ENCODE measurements around the gene PPIL4. TPM values are rescaled to one million over a fixed set of nuclear protein-coding genes. Genes with fewer than 3 reads are reported as not detected.
"Not testable (repeated sequence)": the region's sequence is repeated elsewhere in the genome, so short reads cannot be mapped to it uniquely, and the experiment has no call there.

The PPIL4 gene
- total RNA-seq, 1 donor from 2014 or later = 21.1 TPM

DNA sequence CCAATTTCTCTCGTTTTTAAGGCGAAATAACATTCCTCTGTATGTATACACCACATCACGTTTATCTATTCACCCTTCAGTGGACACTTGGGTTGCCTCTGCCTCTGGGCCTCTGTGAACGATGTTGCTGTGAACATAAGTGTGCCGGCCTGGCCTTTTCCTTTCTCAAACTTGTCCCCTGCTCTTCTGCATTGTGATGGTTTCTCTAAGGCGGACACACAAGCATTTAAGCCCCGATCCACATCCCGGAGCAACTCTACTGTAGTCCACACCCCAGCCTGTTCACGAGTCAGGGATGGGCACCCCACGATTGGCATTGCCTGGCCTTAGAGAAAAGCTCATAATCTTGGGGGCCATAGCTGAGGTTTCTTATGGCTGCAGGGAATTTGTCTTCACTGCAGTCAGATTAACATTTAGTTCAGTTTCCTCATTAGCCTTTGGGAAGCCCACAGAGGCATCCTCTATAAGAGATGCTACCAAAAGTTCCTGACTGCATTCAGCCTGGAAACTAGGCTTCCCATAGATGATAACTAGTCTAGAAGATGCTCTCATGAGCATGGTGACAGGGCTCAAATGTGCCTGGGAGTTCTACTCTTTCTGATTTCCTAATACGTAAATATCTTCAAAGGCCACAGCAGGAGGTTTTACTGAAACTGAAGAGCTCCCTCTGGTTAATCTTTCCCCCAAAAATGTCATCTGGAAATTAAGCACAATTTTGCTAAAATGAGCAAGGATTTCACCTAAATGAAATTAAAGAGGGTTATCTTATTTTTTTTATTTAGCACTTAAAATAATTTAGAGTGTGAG is 61.8 kb downstream of the PPIL4 start:
- no peak for DNase-seq (ENCODE audit: low spot score)

DNA sequence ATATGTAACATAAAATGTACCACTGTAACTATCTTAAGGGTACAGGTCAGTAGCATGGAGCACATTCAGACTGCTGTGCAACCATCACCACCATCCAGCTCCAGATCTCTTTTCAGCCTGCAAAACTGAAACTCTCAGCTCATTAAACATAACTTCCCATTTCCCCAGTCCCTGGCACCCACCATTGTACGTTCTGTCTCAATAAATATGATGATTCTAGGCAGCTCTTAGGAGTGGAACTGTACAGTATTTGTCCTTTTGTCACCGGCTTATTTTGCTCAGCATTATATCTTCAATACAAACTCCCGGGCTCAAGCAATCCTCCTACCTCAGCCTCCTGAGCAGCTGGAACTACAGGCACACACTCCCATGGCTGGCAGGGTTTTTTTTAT is 62.5 kb downstream of the PPIL4 start:
- DNase-seq (ENCODE audit: low spot score) = no peak

DNA sequence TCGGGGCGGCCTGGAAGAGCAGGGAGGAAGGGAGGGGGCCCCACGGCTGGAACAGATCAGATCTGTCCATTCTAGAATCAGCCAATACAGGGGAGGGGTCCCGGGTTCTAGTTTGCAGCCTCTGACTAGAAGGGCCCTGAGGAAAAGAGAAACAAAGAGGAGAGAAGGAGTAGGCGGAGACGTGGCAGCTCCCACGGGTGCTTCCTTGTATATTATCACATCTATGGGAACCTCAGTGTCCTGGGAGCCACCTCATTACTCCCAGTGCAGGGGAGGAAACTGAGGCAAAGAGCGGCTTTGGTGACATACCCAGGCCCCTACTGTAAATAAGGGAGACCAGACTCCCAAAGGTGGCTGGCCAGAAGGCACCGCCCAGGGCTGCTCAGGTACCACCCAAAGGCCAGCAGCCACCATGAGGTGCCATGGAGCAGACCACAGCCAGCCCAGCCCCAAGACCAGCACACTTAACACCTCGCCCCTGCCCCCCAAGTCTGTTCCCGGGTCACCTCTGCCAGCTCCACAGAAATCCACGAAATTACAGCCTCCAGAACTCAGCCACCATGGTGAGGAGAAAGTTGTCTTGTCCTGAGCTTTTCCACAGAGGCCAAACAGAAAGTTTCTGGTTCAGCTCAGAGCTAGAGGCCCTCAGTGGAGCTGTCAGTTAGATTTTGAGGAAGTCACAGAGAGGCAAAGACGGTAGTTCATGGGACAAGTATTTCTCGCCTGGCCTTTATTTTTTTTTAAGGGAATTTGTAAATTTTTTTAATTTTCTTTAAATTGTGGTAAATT is 63.1 kb downstream of the PPIL4 start:
- DNase-seq (ENCODE audit: low spot score) = no peak

DNA sequence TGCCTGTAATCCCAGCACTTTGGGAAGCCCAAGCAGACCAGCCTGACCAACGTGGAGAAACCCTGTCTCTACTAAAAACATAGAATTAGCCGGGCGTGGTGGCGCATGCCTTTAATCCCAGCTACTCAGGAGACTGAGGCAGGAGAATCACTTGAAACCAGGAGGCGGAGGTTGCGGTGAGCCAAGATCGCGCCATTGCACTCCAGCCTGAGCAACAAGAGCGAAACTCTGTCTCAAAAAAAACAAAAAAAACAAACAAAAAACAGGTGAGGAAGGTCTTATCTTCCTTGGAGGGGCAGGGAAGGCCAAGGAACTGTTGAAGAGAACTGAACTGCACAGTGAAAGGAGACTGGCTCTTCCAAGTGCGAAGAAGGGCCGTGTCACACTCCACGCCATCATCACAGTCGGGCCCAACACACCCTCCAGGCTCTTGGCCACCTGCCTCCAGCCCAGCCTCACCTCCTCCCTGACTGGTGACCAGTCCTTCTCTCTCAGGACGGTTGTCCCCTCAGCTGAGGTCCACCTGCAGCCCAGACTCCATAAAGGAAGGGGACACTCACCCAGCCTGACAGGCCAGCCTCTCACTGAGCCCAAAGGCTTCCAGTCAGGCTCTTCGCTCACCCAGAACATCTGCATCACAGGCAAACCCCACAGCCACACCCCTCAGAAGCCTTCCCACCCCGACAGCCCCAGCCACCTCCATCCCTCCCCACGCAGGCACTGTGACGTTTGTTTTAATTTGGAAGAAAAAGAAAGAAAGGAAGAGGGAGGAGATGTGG is 65.2 kb downstream of the PPIL4 start:
- no peak for DNase-seq (ENCODE audit: low spot score)

DNA sequence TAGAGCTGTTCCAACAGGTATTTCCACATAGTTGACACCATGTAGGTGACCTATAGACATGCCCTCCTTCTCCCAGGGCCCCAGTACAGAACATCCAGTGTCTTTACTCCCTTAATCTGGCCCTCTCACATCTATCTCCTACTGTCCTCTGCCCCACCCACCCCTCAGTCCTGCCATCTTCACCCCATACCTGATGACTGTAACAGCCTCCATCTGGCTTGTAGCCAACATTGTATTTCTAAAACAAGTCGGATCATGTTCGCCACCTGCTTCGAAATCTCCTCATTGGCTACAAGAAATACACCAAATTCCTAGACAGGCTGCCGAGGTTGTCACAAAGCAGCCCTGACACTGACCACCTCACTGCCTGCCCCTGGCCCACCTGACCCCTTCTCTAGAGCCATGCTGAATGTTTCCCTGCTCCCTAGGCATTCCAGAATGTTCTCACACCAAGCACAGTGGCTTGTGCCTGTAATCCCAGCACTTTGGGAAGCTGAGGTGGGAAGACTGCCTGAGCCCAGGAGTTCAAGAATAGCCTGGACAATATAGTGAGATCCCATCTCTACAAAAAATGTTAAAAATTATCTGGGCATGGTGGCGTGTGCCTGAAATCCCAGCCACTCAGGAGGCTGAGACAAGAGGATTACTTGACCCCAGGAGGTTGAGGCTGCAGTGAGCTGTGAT is 67.1 kb downstream of the PPIL4 start:
- no peak for DNase-seq (ENCODE audit: low spot score)

DNA sequence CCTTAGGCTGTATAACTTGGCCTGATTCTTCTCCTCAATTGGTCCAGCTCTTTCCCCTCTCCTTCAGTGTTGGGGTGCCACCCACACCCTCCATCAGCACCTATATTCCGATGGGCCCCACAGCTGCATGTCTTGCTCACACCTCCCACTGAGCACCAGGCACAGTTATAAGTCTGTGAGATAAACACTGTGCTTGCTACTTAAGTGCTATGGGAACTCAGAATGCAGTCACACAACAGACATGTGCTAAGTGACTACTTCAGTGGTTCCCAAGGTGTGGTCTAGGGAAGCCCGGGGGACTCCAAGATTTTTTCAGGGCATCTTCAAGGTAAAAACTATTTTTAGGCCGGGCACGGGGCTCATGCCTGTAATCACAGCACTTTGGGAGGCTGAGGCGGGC is 68.3 kb downstream of the PPIL4 start:
- DNase-seq (ENCODE audit: low spot score) = no peak

DNA sequence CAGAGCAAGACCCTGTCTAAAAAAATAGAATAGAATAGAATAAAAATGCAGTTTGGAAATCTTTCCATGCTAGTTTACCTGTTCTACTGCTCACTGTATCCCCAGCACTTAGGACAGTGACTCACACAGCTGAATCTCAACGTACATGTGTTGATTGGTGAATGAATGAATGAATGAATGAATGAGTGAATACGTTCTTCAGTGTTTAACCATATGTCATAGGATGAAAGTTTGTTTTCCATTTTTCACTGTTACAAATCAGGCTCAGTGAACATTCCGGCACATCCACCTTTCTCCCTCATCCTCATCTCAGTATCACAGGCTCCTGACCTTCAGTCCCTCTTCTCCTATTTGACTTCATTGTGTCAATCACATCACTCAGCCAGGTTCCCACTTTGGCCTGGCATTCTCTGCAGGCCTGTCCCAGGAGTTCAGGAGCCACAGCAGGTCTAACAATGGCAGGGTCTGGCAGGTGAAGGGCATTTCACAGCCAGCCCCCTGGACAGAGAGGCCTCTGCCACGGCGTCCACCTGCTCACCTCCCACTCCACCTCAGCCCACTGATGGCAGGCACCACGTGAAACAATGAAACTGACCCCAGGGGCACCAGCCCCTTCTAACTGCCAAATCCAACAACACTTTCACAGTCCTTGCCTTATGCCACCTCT is 68.9 kb downstream of the PPIL4 start:
- DNase-seq (ENCODE audit: low spot score) = no peak

DNA sequence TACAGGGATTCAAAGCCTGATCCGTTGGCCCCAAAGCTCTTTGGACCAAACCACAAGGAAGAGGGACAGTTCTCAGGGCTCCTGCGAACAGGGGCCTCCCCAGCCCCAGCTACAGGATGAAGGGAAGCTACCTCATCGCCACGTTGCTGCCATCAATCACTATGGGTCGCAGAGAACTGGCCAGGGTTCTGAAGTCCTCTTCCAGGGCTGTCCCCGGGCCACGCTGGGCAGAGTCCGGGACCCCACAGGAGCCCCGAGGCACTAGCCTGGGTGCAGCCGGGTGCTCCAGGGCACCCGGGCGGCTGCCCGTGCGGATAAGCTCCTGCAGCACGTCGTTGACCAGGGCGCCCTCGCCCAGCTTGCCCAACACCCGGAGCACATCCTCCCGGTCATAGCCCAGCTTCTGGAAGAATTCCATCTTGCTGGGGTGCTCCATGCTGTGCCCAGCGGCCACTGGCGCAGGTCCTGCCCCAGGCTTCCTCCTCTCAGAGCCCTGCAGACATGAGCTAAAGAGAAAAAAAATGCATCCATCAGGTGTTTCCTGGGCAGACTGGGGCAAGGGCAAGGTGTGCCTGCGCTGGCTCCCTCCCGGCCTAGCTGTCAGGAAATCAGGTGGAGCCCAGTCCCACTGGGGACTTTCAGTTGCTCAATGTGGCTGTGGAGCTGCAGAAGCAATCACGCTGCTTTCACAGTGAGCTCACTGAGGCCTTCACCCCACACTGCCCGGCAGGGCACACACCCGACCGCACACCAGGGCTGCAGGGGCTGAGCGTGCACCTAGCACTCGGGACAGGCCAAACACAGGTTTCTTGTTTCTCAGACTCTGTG is 71.5 kb downstream of the PPIL4 start:
- DNase-seq (ENCODE audit: low spot score) = no peak

DNA sequence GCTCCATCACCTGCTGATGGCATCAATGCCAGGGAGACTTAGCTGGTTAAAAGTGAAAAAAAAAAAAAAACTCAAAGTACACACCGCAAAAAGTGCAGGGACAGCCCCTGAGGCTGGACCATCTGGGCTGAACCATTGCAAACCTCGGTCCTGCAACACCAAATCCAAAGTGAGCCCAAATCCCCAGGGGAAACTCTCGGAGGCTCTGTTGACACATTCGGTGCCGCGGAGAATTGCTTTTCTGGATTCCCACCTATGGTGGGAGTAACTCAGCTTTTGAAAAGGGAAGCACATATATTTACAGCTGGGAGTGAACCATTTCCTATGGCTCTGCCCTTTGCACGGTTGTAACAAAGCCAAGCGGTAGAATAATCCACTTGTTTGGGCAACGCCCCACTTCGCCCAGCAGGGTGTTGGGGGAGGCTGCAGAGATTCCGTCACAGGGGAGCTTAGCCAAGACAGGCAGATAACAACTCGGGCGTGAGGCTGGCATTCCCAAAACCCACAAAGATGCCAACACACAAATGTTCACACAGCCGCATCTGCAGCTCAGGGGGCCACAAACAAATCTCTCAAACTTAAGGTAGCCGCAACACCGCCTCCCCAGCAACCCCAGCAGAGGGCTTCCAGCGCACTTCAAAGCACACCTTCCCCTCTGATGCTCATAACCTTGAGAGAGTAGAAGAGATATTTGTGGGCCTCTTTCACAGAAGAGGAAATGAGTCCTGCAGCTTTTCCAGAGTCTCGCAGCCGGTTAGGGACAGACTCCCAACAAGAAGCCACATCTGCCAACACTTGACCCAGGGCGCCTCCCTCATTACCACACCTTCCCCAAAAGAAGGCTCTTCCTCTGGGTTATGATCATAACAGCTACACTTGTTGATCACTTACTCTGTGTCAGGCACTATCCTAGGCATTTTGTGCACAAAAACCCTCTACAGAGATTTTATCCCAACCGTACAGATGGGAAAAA is 72.5 kb downstream of the PPIL4 start:
- no peak for DNase-seq (ENCODE audit: low spot score)

DNA sequence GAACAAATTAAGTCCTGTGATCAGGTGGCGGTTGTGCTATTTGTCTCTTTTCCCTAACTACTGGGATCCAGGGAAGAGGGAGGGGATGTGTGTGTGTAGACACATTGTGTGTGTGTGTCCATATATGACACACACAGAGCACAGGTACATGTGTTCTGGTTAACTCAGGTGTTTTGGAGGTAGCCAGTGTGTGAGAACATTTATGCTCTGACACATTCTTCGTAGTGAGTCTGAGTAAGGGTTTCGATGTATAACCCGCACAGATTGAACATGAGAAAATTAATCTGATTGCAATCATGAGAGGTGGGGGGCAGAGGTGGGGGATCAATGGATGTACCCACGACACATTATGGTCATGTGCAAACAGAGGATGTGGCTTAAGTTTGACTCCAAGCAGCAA is 73.6 kb downstream of the PPIL4 start:
- no peak for DNase-seq (ENCODE audit: low spot score)

DNA sequence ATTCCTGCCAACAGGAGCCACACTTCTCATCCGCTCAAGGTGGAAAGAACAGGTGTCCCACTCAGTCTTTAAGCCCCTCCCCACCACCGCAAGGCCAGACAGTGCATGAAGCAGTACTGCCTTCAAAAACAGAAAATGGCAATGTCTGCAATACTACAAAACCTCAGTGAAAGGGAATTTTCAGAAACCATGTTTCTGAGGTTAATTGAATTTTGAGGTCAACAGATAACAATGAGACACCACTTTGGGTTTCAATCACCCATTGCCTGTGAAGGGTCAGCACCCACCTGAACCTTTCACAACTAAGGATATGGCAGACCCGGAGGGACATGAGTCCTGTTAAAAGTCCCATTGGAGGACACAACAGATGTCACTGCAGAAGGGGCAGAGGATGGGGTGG is 74.0 kb downstream of the PPIL4 start:
- no peak for DNase-seq (ENCODE audit: low spot score)

DNA sequence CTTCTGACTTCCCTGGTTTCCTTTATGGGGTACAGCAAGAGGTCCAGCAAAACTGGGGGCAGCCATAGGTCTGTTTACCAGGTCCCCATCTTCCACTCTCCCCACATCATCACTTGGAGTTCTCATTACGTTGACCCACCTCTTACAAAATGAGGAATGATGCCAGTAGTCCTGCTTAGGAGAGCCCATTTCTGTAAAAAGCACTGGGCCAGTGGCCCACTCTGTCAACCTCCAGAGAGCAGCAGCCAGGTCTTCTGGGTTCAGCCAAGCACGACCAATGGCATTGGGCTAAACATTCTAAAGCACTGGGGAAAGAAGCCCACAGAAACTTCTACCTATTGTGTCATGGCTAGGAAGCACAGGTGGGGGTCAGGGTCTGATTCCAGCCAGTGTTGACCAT is 74.9 kb downstream of the PPIL4 start:
- DNase-seq (ENCODE audit: low spot score) = no peak

DNA sequence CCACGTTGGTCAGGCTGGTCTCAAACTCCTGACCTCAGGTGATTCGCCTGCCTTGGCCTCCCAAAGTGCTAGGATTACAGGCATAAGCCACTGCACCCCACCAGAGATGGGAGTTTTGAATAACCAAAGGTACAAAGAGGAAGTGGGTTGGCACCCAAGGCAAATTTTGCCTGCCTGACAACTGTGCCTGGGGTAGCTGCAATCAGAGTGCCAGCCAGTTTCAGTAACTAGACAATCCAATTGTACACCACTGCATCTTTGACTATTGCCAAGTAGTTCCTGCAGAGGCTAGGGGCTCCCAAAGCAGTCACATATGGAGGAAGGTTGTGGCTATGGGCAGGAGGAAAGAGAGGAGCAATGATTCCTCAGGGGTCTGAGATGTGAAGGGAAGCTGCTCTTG is 77.7 kb downstream of the PPIL4 start:
- DNase-seq (ENCODE audit: low spot score) = no peak

DNA sequence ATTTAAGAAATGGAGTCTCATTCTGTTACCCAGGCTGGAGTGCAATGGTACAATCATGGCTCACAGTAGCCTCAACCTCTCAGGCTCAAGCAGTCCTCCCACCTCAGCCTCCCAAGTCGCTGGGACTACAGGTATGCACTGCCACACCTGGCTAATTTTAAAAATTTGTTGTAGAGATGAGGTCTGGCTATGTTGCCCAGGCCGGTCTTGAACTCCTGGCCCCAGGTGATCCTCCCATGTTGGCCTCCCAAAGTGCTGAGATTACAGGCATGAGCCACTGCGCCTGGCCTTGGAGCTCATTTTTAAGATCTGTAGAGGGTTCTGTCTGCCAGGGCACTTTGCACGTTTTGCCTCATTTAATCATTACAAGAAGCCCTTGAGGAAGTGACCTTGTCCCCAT is 78.6 kb downstream of the PPIL4 start:
- no peak for DNase-seq (ENCODE audit: low spot score)

DNA sequence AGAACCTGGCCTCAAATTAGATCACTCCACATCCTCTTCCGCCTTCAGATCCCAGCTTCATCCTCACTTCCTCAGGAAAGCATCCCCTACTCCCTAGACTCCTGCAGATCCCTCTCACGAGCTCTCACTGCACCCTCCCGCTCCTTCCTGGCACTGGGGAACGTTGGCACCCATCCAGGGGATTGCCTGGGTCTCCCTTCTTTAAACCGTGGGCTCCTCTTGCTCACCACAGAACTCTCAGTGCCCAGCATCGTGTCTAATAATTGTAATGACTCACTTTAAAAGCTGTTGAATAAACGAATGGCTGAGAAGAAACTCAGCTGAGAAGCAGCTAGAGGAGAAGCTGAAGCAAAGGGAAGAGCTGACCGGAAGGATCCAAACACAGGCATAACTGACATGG is 81.4 kb downstream of the PPIL4 start:
- DNase-seq (ENCODE audit: low spot score) = no peak

DNA sequence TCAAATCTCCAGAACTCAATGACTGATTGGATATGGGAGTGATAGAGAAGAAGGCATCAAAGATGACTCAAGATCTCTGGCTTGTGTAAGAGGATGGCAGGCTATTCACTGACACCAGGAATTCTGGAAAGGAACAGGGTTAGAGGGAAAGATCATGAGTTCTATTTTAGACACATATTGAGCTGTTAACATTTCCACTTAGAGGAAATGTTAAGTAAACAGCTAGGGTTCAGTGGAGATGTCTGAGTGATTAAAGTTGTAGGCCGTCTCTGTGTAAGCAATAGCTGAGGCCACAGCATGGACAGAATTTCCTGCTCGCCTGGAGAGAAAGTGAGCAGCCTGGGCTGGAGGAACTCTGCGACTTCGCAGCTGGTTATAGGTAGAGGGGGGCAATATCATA is 82.1 kb downstream of the PPIL4 start:
- DNase-seq (ENCODE audit: low spot score) = no peak

DNA sequence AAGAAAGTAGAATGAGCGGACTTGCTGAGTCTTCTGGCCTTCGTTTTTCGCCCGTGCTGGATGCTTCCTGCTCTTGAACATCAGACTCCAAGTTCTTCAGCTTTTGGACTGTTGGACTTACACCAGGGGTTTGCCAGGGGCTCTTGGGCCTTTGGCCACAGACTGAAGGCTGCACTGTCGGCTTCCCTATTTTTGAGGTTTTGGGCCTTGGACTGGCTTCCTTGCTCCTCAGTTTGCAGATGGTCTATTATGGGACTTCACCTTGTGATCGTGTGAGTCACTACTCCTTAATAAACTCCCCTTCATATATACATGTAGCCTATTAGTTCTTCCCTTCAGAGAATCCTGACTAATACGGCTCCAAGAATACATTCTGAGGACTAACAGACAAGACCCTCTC is 83.1 kb downstream of the PPIL4 start:
- DNase-seq (ENCODE audit: low spot score) = not testable (repeated sequence)

DNA sequence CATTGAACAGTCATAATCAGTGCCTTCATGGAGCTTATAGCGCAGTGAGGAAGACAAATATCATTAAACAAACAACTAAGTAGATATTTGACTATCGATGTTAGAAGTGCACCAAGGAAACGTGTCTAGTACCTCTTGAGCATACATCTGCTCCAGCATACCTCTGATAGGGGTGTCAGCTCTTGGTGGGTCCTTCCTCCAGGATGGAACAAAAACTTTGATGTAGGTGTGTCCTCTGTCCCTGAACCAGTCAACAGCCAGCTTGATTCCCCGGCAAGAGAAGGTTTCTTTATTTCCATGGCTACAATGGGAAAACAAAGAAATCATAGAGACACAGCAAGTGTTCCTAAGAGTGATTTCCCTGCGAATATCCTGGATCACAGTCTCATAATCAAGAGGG is 84.2 kb downstream of the PPIL4 start:
- DNase-seq (ENCODE audit: low spot score) = no peak

DNA sequence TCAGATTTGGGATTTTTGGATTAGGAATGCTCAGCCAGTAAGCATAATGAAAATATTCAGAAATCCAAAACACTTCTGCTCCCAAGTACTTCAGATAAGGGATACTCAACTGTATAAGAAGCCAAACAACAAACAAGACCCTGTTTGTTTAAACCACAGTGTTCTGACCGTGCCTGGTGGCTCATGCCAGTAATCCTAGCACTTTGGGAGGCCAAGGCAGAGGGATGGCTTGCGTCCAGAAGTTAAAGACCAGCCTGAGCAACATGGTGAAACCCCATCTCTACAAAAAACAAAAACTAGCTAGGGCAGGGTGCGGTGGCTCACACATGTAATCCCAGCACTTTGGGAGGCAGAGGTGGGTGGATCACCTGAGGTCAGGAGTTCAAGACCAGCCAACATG is 85.6 kb downstream of the PPIL4 start:
- not testable (repeated sequence) for DNase-seq (ENCODE audit: low spot score)
